HG03045 (cell line): ENCODE results near the gene CHST4.
"Not testable (repeated sequence)": the region's sequence is repeated elsewhere in the genome, so short reads cannot be mapped to it uniquely, and the experiment has no call there.

Experiments
- ATAC-seq: cut with Tn5 transposase; IDR thresholded peaks from one replicate; pipeline ENCODE4 v1.9.1; 2021; ENCODE audit warnings: mild to moderate bottlenecking, moderate library complexity; ENCODE audit not compliant: unreplicated experiment

Gene CHST4

DNA sequence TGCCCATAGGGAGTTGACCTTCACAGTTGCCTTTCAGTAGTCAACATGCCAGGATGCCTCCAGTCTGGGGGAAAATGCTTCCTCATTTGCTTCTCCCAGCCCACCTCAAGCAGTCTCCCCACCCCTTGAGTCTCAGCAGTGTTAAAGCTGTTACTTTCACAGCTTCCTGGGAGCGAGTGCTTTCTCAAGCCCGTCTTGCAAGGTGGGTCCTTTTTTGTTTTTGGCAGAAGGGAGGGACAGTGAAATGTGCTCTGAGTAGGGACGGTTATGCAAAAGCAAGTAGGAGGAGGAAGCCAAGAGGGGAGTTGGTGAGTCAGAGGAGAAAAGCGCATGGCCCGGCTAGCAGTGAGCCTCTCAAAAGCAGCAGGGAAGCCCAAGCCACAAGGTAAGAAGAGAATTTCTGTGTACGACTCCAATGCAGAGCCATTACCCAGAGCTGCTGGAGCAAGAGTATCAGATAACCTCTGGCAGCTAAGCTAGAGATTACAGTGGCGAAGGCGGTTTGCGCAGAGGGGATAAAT is at the start of gene CHST4:
CHST4 (plus strand) TSS at position 316 of the 521 bp plus-strand sequence. CDS start 10,252 bp downstream, outside the sequence.
- ATAC-seq = no peak

GRCh38 chr16:71476457-71477124 is 49.6 kb upstream of the CHST4 start:
- ATAC-seq = no peak

GRCh38 chr16:71479420-71479819 is 46.8 kb upstream of the CHST4 start:
- no peak for ATAC-seq

DNA sequence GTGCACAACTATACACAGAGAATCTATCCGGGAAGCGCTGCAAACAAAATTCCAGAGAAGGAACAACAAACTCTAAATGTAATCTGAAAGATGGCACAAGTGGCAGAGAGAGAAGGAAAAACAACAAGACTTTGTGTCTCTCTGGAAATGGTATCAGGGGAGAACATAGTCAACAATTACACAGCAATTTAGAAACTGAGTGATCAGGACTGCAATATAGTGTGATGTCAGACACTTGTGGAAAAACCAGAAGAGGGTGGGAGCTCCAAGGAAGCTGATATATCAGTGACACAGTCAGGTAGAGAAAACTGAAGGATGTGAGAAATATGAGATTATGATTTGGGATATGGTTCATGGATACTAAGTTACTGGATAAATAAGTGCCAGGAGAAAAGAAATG is 45.3 kb upstream of the CHST4 start:
- ATAC-seq = no peak

DNA sequence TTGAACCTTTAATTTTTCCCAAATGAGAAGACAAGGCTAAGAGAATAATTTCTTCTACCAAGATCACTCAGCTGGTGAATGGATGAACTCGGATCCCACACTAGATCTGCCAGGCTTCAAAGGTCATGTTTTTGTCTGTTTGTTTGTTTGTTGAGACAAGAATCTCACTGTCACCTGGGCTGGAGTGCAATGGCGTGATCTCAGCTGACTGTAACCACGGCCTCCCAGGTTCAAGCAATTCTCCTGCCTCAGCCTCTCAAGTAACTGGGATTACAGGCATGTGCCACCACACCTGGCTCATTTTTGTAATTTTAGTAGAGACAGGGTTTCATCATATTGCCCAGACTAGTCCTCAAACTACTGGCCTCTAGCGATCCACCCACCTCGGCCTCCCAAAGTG is 43.7 kb upstream of the CHST4 start:
- ATAC-seq = no peak

- ATAC-seq = peak; percentile 92
Measured at GRCh38 chr16:71484006-71484893, 42.0 kb upstream of the CHST4 start.

- ATAC-seq = no peak
Measured at GRCh38 chr16:71489122-71489521, 37.1 kb upstream of the CHST4 start, which contains the start of gene ZNF19. Gene ZNF19, minus strand, starts transcription at chr16:71489324. Its CDS starts 7,210 bp downstream, at chr16:71482114.

- no peak for ATAC-seq
Measured at GRCh38 chr16:71490361-71490760, 35.9 kb upstream of the CHST4 start.

DNA sequence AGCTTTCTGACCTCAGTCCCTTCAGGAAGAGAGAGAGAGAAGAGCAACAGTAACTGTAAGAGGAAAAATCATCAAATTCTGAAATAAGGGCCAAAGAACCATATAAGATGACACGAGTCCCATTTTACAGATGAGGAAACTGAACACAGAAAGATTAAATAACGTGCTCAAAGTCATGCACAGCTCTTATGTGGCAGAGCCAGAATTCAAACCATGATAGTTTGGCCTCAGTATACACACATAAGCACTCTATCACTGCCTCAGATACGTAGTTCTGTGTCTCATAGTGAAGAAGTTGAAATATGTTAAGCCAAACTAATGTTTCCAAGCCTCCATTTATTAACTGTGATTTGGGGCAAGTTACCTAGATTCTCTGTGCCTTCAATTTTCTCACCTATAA is 35.2 kb upstream of the CHST4 start:
- no peak for ATAC-seq

DNA sequence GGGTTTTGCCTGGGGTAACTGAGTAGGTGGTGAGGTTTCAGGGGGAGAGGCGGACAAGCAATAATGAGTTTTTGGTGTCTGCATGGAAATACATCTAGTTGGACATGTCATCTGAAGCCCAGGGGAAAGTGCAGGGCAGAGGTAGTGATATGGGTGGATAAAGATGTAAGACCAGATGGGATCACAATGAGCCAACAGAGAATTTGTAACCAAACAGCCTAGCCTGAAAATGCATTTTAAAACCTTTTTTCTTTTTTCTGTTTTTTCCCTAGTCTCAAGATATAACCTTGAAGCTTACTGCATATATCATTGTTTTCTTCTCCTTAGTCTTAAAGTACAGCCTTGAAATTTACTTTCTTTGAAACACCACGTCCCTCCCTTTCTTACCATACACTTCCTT is 33.4 kb upstream of the CHST4 start:
- no peak for ATAC-seq

GRCh38 chr16:71493213-71493612 is 33.0 kb upstream of the CHST4 start:
- ATAC-seq = no peak

DNA sequence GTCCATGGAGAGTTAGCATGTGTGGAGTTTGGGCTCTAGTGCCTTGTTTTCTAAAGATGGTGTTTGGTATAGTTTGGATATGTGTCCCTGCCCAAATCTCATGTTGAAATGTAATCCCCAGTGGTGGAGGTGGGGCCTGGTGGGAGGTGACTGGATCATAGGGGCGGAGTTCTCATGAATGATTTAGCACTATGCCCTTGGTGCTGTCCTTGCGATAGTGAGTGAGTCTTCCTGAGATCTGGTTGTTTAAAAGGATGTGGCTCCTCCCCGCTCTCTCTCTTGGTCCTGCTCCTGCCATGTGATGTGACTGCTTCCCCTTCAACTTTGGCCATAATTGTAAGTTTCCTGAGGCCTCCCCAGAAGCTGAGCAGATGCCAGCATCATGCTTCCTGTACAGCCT is 28.2 kb upstream of the CHST4 start:
- no peak for ATAC-seq

DNA sequence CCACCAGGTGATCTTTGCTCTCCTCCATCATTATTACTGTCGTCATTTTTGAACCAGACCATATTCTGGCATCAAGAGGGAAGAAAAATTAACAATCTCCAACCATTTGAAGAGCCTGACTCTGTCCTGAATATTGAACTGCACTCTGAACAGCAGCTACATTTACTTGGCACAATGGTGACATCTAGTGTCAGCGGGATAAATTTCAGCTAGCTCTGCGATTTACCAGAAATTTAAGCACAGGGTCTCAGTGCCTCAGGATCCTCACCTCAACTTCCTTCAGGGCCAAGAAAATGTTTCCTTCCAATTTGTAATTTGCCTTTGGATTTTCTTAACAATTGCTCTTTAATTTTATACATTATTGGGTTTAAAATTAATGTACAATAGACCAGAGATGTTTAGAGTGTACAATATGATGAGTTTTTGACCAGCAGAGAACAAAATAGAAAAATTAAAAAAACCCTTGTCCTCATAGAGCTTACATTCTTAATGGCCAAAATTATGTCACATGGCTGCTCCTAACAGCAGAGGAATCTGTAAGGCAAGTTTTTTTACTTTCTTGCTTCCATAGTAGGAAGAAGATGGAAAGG is 26.4 kb upstream of the CHST4 start:
- ATAC-seq = no peak

GRCh38 chr16:71500964-71501363 is 25.3 kb upstream of the CHST4 start:
- no peak for ATAC-seq

- ATAC-seq = no peak
Measured at GRCh38 chr16:71501547-71501946, 24.7 kb upstream of the CHST4 start.

- not testable (repeated sequence) for ATAC-seq
Measured at GRCh38 chr16:71504051-71504450, 22.2 kb upstream of the CHST4 start.

DNA sequence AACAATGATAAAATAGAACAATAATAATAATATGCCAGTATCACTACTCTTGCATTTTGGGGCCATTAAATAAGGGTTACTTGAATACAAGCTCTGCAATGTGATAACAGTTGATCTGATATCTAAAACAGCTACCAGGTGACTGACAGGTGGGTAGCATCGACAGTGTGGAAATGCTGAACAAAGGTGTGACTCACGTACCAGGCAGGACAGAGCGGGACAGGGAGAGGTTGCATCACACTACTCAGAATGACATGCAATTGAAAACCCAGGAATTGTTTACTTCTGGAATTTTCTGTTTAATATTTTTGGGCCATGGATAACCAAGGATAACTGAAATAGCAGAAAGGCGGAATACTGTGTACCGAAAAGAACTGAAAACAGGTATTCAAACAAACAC is 21.3 kb upstream of the CHST4 start:
- no peak for ATAC-seq

GRCh38 chr16:71507061-71507460 is 19.2 kb upstream of the CHST4 start:
- no peak for ATAC-seq

DNA sequence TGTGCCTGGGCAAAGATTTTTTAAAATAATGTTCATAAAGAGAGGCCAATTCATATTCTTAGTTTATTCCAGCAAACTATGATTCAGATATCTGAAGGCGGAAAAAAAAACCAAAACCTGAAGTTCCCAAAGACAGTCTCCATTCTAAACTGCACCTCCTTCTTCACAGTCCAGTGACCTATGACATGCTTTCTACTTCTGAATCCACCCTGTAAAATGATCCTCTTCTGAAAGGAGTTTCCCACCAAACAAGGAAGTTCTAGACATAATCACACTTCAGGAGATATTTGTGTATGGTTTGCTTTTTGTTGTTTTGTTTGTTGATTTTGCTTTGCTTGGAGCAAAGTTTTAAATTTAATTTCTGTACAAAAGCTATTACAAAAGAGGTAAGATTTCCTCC is 12.9 kb upstream of the CHST4 start:
- no peak for ATAC-seq

GRCh38 chr16:71514476-71514875 is 11.8 kb upstream of the CHST4 start:
- no peak for ATAC-seq

- ATAC-seq = no peak
Measured at GRCh38 chr16:71515026-71515425, 11.2 kb upstream of the CHST4 start.

GRCh38 chr16:71520550-71520949 is 5.7 kb upstream of the CHST4 start:
- ATAC-seq = no peak
